ENCODE data around the gene STOX2. TPM values are rescaled to one million over a fixed set of nuclear protein-coding genes. Genes with fewer than 3 reads are reported as not detected.
A peak's percentile ranks its signal among the peaks of the same experiment; 100 is the strongest.

STOX2 gene
- total and polyA plus RNA-seq, 2 of the 8 experiments (the other 6 are each of a cell fraction or from before 2014, with no cell fraction given), result 5.5 to 20.0 TPM

DNA sequence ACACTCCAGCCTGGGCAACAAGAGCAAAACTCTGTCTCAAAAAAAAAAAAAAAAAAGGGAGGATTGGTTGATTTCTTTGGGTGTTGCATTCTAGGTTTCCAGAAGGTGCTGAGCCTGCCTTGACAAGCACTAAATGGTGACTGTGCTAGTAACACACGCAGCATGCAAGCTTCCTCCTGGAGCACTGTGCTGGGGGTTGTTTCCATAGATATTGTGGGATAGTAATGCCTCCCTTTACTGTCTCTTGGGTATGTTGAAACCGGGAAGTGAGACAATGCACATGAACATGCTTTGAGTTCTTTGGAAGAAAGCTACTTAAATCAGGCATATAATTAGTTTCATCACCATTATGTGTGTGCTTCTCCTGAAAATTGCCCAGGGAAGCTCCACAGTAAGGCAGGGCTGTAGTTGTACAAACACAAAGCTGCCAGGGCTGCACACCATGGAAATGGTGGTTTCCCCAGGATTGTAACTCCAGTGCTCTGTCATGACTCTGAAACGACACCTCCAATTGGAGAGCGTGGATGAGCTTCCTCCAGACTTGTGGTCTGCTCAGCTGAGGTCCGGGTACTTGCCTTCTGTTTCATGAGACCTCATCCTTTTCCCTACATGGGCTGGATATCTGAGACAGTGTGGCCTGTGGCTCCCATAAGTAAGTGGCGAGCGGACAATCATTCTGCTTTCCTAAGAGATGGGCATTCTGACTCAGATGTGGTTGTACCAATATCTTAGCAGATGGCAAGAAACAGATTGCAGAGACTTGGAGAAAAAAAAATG is 31.5 kb upstream of the STOX2 start:
- no peak for FAIRE-seq
- Histone ChIP-seq H2BK12ac (ENCODE audit: low read depth, low read length) (no peak overlapping the region), H3K4me3 (ENCODE audit: extremely low read depth in 1 of 4, insufficient read depth in 2 of 4, low read depth in 3 of 4, low read length in 4 of 4) (no peak overlapping the region)
- TF ChIP-seq MAFK (IDR thresholded peaks at IDR 0.05; ENCODE audit: low read depth, low read length), result no peak
- no peak for TF ChIP-seq RNF2 (IDR thresholded peaks at IDR 0.05; ENCODE audit: borderline replicate concordance, low read depth, low read length, missing control alignments, poor library complexity, severe bottlenecking)
- no peak for TF ChIP-seq CBX8 (IDR thresholded peaks at IDR 0.05; ENCODE audit: borderline replicate concordance, low read depth, low read length)
- TF ChIP-seq RXRA (IDR thresholded peaks at IDR 0.05; ENCODE audit: insufficient read depth, low read depth, low read length), result no peak
- no peak for TF ChIP-seq SRF (IDR thresholded peaks at IDR 0.05; ENCODE audit: low read depth, low read length)
- TF ChIP-seq SIX5 (IDR thresholded peaks at IDR 0.05; ENCODE audit: low read depth, low read length), result no peak
- TF ChIP-seq HDAC6 (IDR thresholded peaks at IDR 0.05; ENCODE audit: low read depth, low read length), result no peak
- no peak for TF ChIP-seq YY1 (IDR thresholded peaks at IDR 0.05; ENCODE audit: low read depth, low read length)
- no peak for TF ChIP-seq KDM5A (IDR thresholded peaks at IDR 0.05; ENCODE audit: low read length)
- TF ChIP-seq, protein P1, sequence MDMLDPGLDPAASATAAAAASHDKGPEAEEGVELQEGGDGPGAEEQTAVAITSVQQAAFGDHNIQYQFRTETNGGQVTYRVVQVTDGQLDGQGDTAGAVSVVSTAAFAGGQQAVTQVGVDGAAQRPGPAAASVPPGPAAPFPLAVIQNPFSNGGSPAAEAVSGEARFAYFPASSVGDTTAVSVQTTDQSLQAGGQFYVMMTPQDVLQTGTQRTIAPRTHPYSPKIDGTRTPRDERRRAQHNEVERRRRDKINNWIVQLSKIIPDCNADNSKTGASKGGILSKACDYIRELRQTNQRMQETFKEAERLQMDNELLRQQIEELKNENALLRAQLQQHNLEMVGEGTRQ (IDR thresholded peaks at IDR 0.05; ENCODE audit: low read length), result no peak
- no peak for TF ChIP-seq RAD21 (IDR thresholded peaks at IDR 0.05 in 1 of 2, conservative IDR thresholded peaks at IDR 0.05 in 1 of 2; ENCODE audit: low read depth in 2 of 2, low read length in 2 of 2)

More for the DNA sequence above, 31.5 kb upstream of the STOX2 start:
- H3K14ac ChIP-seq (ENCODE audit: insufficient read length), result no peak overlapping the region
- no peak overlapping the region for H3K18ac ChIP-seq (ENCODE audit: extremely low read depth, low read length)
- H4K91ac ChIP-seq (replicated peaks; ENCODE audit: insufficient read length, low read length), result no peak overlapping the region
- H4K5ac ChIP-seq (ENCODE audit: insufficient read length, low read depth, low read length), result no peak overlapping the region
- no peaks in the 10 kb centered on the region for H3K9me3 ChIP-seq (ENCODE audit: insufficient read depth in 2 of 2, low read depth in 1 of 2, low read length in 1 of 2)
- WGBS, 2 experiments (ENCODE audit: extremely low coverage in 1 of 2, insufficient coverage in 1 of 2, insufficient read length in 1 of 2, insufficient replicate concordance in 2 of 2, low coverage in 1 of 2, low lambda C conversion rate in 2 of 2, missing lambda C conversion rate in 1 of 2), result 89% methylated on average over 7 of the region's 7 CpGs; no CpG with 5 or more reads in 1 of the 2 experiments
- no peak overlapping the region for H3K23ac ChIP-seq (ENCODE audit: insufficient read length)
- no peaks in the 10 kb centered on the region for H3K36me3 ChIP-seq (ENCODE audit: control insufficient read depth in 2 of 4, insufficient read depth in 4 of 4, low read length in 3 of 4)
- CTCF ChIA-PET (ENCODE audit: partially characterized antibody), result interaction anchor here (0.5 to 1.3 kb wide), 4 partner anchors 73 to 298 kb away, joined by 4 to 6 read pairs (median 5); no protein-coding TSS in a partner anchor
- H2BK120ac ChIP-seq (replicated peaks; ENCODE audit: low read depth, low read length), result no peak overlapping the region
- no peak overlapping the region for H2BK20ac ChIP-seq (ENCODE audit: low read length)
- no peaks in the 10 kb centered on the region for H3K4me1 ChIP-seq (replicated peaks in 1 of 4; ENCODE audit: control insufficient read depth in 3 of 4, insufficient read depth in 4 of 4, low read length in 3 of 4)
- no peak overlapping the region for H3K4ac ChIP-seq (replicated peaks; ENCODE audit: insufficient read length, low read depth, low read length)
- H3K23me2 ChIP-seq (ENCODE audit: low read depth, low read length), result no peaks in the 10 kb centered on the region
- H2AK5ac ChIP-seq (ENCODE audit: low read depth, low read length), result no peak overlapping the region
- H4K20me1 ChIP-seq (replicated peaks in 1 of 2; ENCODE audit: control insufficient read depth in 1 of 2, insufficient read depth in 2 of 2, low read length in 2 of 2), result peaks cover 0 to 6% of the 10 kb centered on the region in 2 experiments
- no peak overlapping the region; the same call in 1 of the 2 replicates for H2AFZ ChIP-seq (ENCODE audit: low read length)
- no peaks in the 10 kb centered on the region for H3K79me1 ChIP-seq (ENCODE audit: low read depth, low read length)
- H3K4me2 ChIP-seq (ENCODE audit: insufficient read depth in 1 of 2, low read depth in 2 of 2, low read length in 2 of 2), result no peak overlapping the region
- H3K56ac ChIP-seq (replicated peaks; ENCODE audit: insufficient read length, low read depth, low read length), result no peak overlapping the region
- H2BK15ac ChIP-seq (ENCODE audit: low read length), result no peak overlapping the region
- no peak overlapping the region for H3K9ac ChIP-seq (replicated peaks in 1 of 4; ENCODE audit: extremely low read depth in 1 of 4, low read depth in 3 of 4, low read length in 3 of 4)
- peak overlapping the region; percentile 32; the same call in 1 of the 2 replicates for H2BK5ac ChIP-seq (ENCODE audit: low read depth, low read length)
- peaks cover 0 to 2% (median 0%) of the 10 kb centered on the region in 4 experiments; a peak in 2 of 7 replicates for H3K27me3 ChIP-seq (replicated peaks in 1 of 4; ENCODE audit: control insufficient read depth in 3 of 4, extremely low read depth in 1 of 4, insufficient read depth in 3 of 4, low read length in 3 of 4)
- no peaks in the 10 kb centered on the region for H3K79me2 ChIP-seq (ENCODE audit: control insufficient read depth in 1 of 2, insufficient read depth in 2 of 2, low read length in 2 of 2)
- no peak overlapping the region for H3K27ac ChIP-seq (ENCODE audit: low read depth, low read length)
- POLR2A ChIA-PET (ENCODE audit: partially characterized antibody), result interaction anchor here (1.3 kb wide), 1 partner anchor 14 kb away, joined by 4 read pairs; no protein-coding TSS in a partner anchor
- no peak for DNase-seq (ENCODE audit: low read depth in 1 of 2, low spot score in 2 of 2)
- no peak overlapping the region for H4K8ac ChIP-seq (ENCODE audit: extremely low read depth, insufficient read depth, low read length)
